ENCODE results near the gene ZSWIM4. TPM values are rescaled to one million over a fixed set of nuclear protein-coding genes. Genes with fewer than 3 reads are reported as not detected.

The ZSWIM4 gene
- polyA plus RNA-seq, 1 donor (not counting 4 experiments of a cell fraction or from before 2014, with no cell fraction given) = 0.71 TPM

DNA sequence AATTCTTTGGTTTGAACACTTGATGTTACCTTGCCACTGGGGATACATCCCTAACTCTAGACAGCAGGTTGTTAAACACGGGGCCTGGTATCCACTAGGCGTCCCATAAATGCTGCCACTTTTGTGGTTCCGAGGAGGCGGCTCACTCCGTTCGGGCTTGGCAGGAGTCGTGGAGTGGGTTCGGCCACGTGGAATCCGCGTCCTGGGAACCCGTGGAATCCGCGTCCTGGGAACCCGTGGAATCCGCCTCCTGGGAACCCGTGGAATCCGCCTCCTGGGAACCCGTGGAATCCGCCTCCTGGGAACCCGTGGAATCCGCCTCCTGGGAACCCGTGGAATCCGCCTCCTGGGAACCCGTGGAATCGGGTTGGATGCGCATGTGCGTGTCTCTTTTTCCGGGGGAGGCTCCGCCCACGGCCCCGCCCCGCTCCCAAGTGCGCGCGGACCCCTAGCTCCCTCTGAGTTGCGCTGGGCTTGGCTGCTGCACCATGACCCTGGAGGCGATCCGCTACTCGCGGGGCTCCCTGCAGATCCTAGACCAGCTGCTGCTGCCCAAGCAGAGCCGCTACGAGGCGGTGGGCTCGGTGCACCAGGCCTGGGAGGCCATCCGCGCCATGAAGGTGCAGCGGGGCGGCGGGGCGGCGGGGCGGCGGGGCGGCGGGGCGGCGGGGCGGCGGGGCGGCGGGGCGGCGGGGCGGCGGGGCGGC, 31.0 kb upstream of the ZSWIM4 start, which contains the start of gene MRI1:
Gene MRI1, plus strand, starts transcription at position 422 of the 707 bp plus-strand sequence. Its CDS starts 67 bp downstream, at position 489.
- DNase-seq (ENCODE audit: low read depth, low spot score) (no peak), FAIRE-seq (no peak)
- no peaks in the 10 kb centered on the region for H4K20me1 ChIP-seq (ENCODE audit: control insufficient read depth, extremely low read depth, insufficient read depth, low read length)
- dilution Hi-C loops (cut with MboI; ENCODE audit: extremely low pct_ligation_motif_present, low sequenced_read_pairs) = no loop called here
- H3K27ac ChIP-seq (ENCODE audit: control insufficient read depth, insufficient read depth, low read length) = peak within 1 kb of the TSS; percentile 68
- peak within 1 kb of the TSS; percentile 85 for H2AFZ ChIP-seq (ENCODE audit: control insufficient read depth, low read length)
- H3K9me3 ChIP-seq (ENCODE audit: control insufficient read depth, low read depth, low read length) = no peaks in the 10 kb centered on the region
- peaks cover 4% of the 10 kb centered on the region for H3K4me1 ChIP-seq (ENCODE audit: control insufficient read depth, extremely low read depth, insufficient read depth, low read length)
- peak within 1 kb of the TSS; percentile 61 to 79 (median 73) for H3K4me3 ChIP-seq (ENCODE audit: control insufficient read depth in 2 of 3, extremely low read depth in 1 of 3, insufficient read depth in 2 of 3, low read depth in 1 of 3, low read length in 3 of 3)
- no peaks in the 10 kb centered on the region for H3K9me1 ChIP-seq (ENCODE audit: control insufficient read depth, extremely low read depth, insufficient read depth, low read length)
- peak within 1 kb of the TSS; percentile 95 for H3K4me2 ChIP-seq (ENCODE audit: control insufficient read depth, extremely low read depth, insufficient read depth, low read depth, low read length)
- peaks cover 26% of the 10 kb centered on the region for H3K79me2 ChIP-seq (ENCODE audit: control insufficient read depth, insufficient read depth, low read length)
- H3K36me3 ChIP-seq (ENCODE audit: control insufficient read depth in 2 of 2, extremely low read depth in 1 of 2, insufficient read depth in 2 of 2, low read length in 2 of 2) = peaks cover 8 to 13% of the 10 kb centered on the region in 2 experiments
- TF ChIP-seq, protein P1, sequence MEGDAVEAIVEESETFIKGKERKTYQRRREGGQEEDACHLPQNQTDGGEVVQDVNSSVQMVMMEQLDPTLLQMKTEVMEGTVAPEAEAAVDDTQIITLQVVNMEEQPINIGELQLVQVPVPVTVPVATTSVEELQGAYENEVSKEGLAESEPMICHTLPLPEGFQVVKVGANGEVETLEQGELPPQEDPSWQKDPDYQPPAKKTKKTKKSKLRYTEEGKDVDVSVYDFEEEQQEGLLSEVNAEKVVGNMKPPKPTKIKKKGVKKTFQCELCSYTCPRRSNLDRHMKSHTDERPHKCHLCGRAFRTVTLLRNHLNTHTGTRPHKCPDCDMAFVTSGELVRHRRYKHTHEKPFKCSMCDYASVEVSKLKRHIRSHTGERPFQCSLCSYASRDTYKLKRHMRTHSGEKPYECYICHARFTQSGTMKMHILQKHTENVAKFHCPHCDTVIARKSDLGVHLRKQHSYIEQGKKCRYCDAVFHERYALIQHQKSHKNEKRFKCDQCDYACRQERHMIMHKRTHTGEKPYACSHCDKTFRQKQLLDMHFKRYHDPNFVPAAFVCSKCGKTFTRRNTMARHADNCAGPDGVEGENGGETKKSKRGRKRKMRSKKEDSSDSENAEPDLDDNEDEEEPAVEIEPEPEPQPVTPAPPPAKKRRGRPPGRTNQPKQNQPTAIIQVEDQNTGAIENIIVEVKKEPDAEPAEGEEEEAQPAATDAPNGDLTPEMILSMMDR (optimal IDR thresholded peaks at IDR 0.05 in 1 of 3, IDR thresholded peaks at IDR 0.05 in 1 of 3, conservative IDR thresholded peaks at IDR 0.05 in 1 of 3; ENCODE audit: extremely low read depth in 1 of 3, insufficient read depth in 2 of 3, low read length in 3 of 3) = no peak
- no peak for TF ChIP-seq EZH2 (IDR thresholded peaks at IDR 0.05; ENCODE audit: low read length)
- peak within 1 kb of the TSS; percentile 87 for H3K9ac ChIP-seq (ENCODE audit: control insufficient read depth, extremely low read depth, insufficient read depth, low read length)
- H3K27me3 ChIP-seq (ENCODE audit: control insufficient read depth, extremely low read depth, insufficient read depth, low read length) = no peaks in the 10 kb centered on the region

DNA sequence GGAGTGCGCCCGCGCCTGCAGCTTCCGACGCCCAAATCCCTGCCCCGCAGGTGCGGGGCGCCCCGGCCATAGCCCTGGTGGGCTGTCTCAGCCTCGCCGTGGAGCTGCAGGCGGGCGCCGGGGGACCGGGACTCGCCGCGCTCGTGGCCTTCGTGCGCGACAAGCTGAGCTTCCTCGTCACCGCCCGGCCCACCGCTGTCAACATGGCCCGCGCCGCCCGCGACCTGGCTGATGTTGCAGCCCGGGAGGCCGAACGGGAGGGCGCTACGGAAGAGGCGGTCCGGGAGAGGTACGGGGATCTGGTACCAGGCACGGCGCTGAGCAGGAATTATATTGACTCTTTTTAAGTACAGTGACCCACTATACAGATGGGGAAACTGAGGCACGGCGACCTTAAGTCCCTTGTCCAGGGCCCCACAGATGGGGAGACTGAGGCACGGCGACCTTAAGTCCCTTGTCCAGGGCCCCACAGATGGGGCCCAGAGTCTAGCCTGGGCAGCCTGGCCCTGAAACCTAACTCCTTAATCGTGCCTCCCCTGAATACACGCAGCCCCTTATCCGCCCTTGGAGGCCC, 30.3 kb upstream of the ZSWIM4 start:
- Histone ChIP-seq H2AFZ (ENCODE audit: control insufficient read depth, low read length) (peak overlapping the region; percentile 26), H3K9me3 (ENCODE audit: control insufficient read depth, low read depth, low read length) (no peaks in the 10 kb centered on the region), H3K27me3 (ENCODE audit: control insufficient read depth, extremely low read depth, insufficient read depth, low read length) (no peaks in the 10 kb centered on the region), H3K79me2 (ENCODE audit: control insufficient read depth, insufficient read depth, low read length) (peaks cover 26% of the 10 kb centered on the region), H3K9me1 (ENCODE audit: control insufficient read depth, extremely low read depth, insufficient read depth, low read length) (no peaks in the 10 kb centered on the region), H3K36me3 (ENCODE audit: control insufficient read depth in 2 of 2, extremely low read depth in 1 of 2, insufficient read depth in 2 of 2, low read length in 2 of 2) (peaks cover 8 to 11% of the 10 kb centered on the region in 2 experiments), H3K4me2 (ENCODE audit: control insufficient read depth, extremely low read depth, insufficient read depth, low read depth, low read length) (peak overlapping the region; percentile 95), H3K4me1 (ENCODE audit: control insufficient read depth, extremely low read depth, insufficient read depth, low read length) (peaks cover 4% of the 10 kb centered on the region), H3K27ac (ENCODE audit: control insufficient read depth, insufficient read depth, low read length) (peak overlapping the region; percentile 36), H4K20me1 (ENCODE audit: control insufficient read depth, extremely low read depth, insufficient read depth, low read length) (no peaks in the 10 kb centered on the region), H3K4me3 (ENCODE audit: control insufficient read depth in 2 of 3, extremely low read depth in 1 of 3, insufficient read depth in 2 of 3, low read depth in 1 of 3, low read length in 3 of 3) (peak overlapping the region; percentile 61 to 79 (median 73)), H3K9ac (ENCODE audit: control insufficient read depth, extremely low read depth, insufficient read depth, low read length) (peak overlapping the region; percentile 74)
- TF ChIP-seq, protein P1 (optimal IDR thresholded peaks at IDR 0.05 in 1 of 3, IDR thresholded peaks at IDR 0.05 in 1 of 3, conservative IDR thresholded peaks at IDR 0.05 in 1 of 3; ENCODE audit: extremely low read depth in 1 of 3, insufficient read depth in 2 of 3, low read length in 3 of 3) = no peak
- TF ChIP-seq EZH2 (IDR thresholded peaks at IDR 0.05; ENCODE audit: low read length) = no peak
- DNase-seq (ENCODE audit: low read depth, low spot score) (no peak), FAIRE-seq (no peak)
- dilution Hi-C loops (cut with MboI; ENCODE audit: extremely low pct_ligation_motif_present, low sequenced_read_pairs) = no loop called here

Measured in keratinocyte (primary cell).